ENCODE results near the gene CPT1A. TPM values are rescaled to one million over a fixed set of nuclear protein-coding genes. Genes with fewer than 3 reads are reported as not detected.

The CPT1A gene
- total RNA-seq, 1 donor from 2014 or later = 29.2 TPM

GRCh38 chr11:68711114-68711513 is 130.6 kb downstream of the CPT1A start:
- Histone ChIP-seq H3K4me3 (ENCODE audit: low read depth, low read length) (no peak overlapping the region), H3K27me3 (ENCODE audit: control insufficient read depth, insufficient read depth, low read length) (no peaks in the 10 kb centered on the region), H3K36me3 (ENCODE audit: control insufficient read depth, insufficient read depth, low read length) (no peaks in the 10 kb centered on the region)
- no peak for TF ChIP-seq CTCF (IDR thresholded peaks at IDR 0.05; ENCODE audit: insufficient read depth, low read length, severe bottlenecking)
- no peak for DNase-seq (ENCODE audit: low read depth)
- FAIRE-seq = peak; percentile 60

GRCh38 chr11:68710409-68710808 is 131.3 kb downstream of the CPT1A start:
- H3K4me3 ChIP-seq (ENCODE audit: low read depth, low read length) = no peak overlapping the region
- FAIRE-seq (no peak), DNase-seq (ENCODE audit: low read depth) (no peak)
- TF ChIP-seq CTCF (IDR thresholded peaks at IDR 0.05; ENCODE audit: insufficient read depth, low read length, severe bottlenecking) = no peak
- H3K36me3 ChIP-seq (ENCODE audit: control insufficient read depth, insufficient read depth, low read length) = no peaks in the 10 kb centered on the region
- no peaks in the 10 kb centered on the region for H3K27me3 ChIP-seq (ENCODE audit: control insufficient read depth, insufficient read depth, low read length)

- FAIRE-seq = no peak
- Histone ChIP-seq H3K36me3 (ENCODE audit: control insufficient read depth, insufficient read depth, low read length) (no peaks in the 10 kb centered on the region), H3K27me3 (ENCODE audit: control insufficient read depth, insufficient read depth, low read length) (peaks cover 1% of the 10 kb centered on the region), H3K4me3 (ENCODE audit: low read depth, low read length) (no peak overlapping the region)
- no peak for TF ChIP-seq CTCF (IDR thresholded peaks at IDR 0.05; ENCODE audit: insufficient read depth, low read length, severe bottlenecking)
- no peak for DNase-seq (ENCODE audit: low read depth)
Measured at GRCh38 chr11:68709062-68709461, 132.7 kb downstream of the CPT1A start.

GRCh38 chr11:68707527-68707926 is 134.2 kb downstream of the CPT1A start:
- peaks cover 1% of the 10 kb centered on the region for H3K27me3 ChIP-seq (ENCODE audit: control insufficient read depth, insufficient read depth, low read length)
- TF ChIP-seq CTCF (IDR thresholded peaks at IDR 0.05; ENCODE audit: insufficient read depth, low read length, severe bottlenecking) = no peak
- no peaks in the 10 kb centered on the region for H3K36me3 ChIP-seq (ENCODE audit: control insufficient read depth, insufficient read depth, low read length)
- no peak overlapping the region for H3K4me3 ChIP-seq (ENCODE audit: low read depth, low read length)
- FAIRE-seq = no peak
- no peak for DNase-seq (ENCODE audit: low read depth)

GRCh38 chr11:68704887-68705286 is 136.8 kb downstream of the CPT1A start:
- no peak for FAIRE-seq
- H3K4me3 ChIP-seq (ENCODE audit: low read depth, low read length) = no peak overlapping the region
- peaks cover 1% of the 10 kb centered on the region for H3K27me3 ChIP-seq (ENCODE audit: control insufficient read depth, insufficient read depth, low read length)
- no peak for DNase-seq (ENCODE audit: low read depth)
- TF ChIP-seq CTCF (IDR thresholded peaks at IDR 0.05; ENCODE audit: insufficient read depth, low read length, severe bottlenecking) = no peak
- H3K36me3 ChIP-seq (ENCODE audit: control insufficient read depth, insufficient read depth, low read length) = no peaks in the 10 kb centered on the region

Other genes starting within 250 kb of the CPT1A start
- gene GAL, start 157.4 kb downstream of the CPT1A start, total RNA-seq = 0.53 and 0.77 TPM in 2 replicates
- gene TESMIN, start 90.4 kb downstream of the CPT1A start, total RNA-seq = 1.4 and 2.4 TPM in 2 replicates
- gene MRPL21, start 61.9 kb upstream of the CPT1A start, total RNA-seq = 50.8 and 65.0 TPM in 2 replicates
- 8.7 and 10.2 TPM in 2 replicates for gene IGHMBP2, start 62.0 kb upstream of the CPT1A start, total RNA-seq
- gene MRGPRD, start 139.1 kb upstream of the CPT1A start, total RNA-seq = not detected in 2 replicates
- 0.53 TPM in 1 of 2 replicates, not detected in the other for gene MRGPRF, start 171.3 kb upstream of the CPT1A start, total RNA-seq
- gene TPCN2, start 207.0 kb upstream of the CPT1A start, total RNA-seq = 4.5 and 6.5 TPM in 2 replicates

Data from bronchial epithelial cell (primary cell).